H9 (cell line): Measurements from ENCODE around the gene PPARA. TPM values are rescaled to one million over a fixed set of nuclear protein-coding genes. Genes with fewer than 3 reads are reported as not detected.
A peak's percentile ranks its signal among the peaks of the same experiment; 100 is the strongest.

Experiments
- DNase-seq: peaks from one replicate; pipeline ENCODE4 v3.0.0-alpha.2; 2017
- H2AFZ ChIP-seq: one replicate; pipeline ENCODE4 v1.6.1; 2013; ENCODE audit warnings: mild to moderate bottlenecking, low read length, control low read depth, moderate library complexity
- H2AK5ac ChIP-seq: 2 replicates; pipeline ENCODE4 v1.6.1; 2013; ENCODE audit warnings: low read length, control low read depth, mixed read lengths; ENCODE audit not compliant: insufficient read length
- H2BK120ac ChIP-seq: one replicate; pipeline ENCODE4 v1.6.1; 2013; ENCODE audit warnings: low read depth, mild to moderate bottlenecking, low read length, control low read depth, inconsistent platforms; ENCODE audit not compliant: poor library complexity, severe bottlenecking
- H2BK12ac ChIP-seq: 2 replicates; pipeline ENCODE4 v1.6.1; 2013; ENCODE audit warnings: low read length, control low read depth, mixed read lengths, low read depth; ENCODE audit not compliant: insufficient read length
- H2BK15ac ChIP-seq: 2 replicates; pipeline ENCODE4 v1.6.1; 2013; ENCODE audit warnings: low read depth, low read length, control low read depth
- H2BK20ac ChIP-seq: one replicate; pipeline ENCODE4 v1.6.1; 2013; ENCODE audit warnings: low read depth, mild to moderate bottlenecking, low read length, control low read depth, inconsistent platforms; ENCODE audit not compliant: poor library complexity, severe bottlenecking
- H2BK5ac ChIP-seq: 2 replicates; pipeline ENCODE4 v1.6.1; 2013; ENCODE audit warnings: low read length, control low read depth, mixed read lengths; ENCODE audit not compliant: insufficient read length
- H3K14ac ChIP-seq: 2 replicates; pipeline ENCODE4 v1.6.1; 2013; ENCODE audit warnings: low read length, control low read depth; ENCODE audit not compliant: insufficient read depth
- H3K18ac ChIP-seq: 2 replicates; pipeline ENCODE4 v1.6.1; 2013; ENCODE audit warnings: low read depth, mild to moderate bottlenecking, mixed read lengths, low read length, control low read depth; ENCODE audit not compliant: insufficient read length
- H3K23ac ChIP-seq: 2 replicates; pipeline ENCODE4 v1.6.1; 2013; ENCODE audit warnings: low read length, control low read depth, mixed read lengths, low read depth; ENCODE audit not compliant: insufficient read length
- H3K23me2 ChIP-seq: 2 replicates; pipeline ENCODE4 v1.6.1; 2013; ENCODE audit warnings: low read depth, mild to moderate bottlenecking, mixed read lengths, low read length, control low read depth; ENCODE audit not compliant: insufficient read length, poor library complexity, severe bottlenecking
- H3K27ac ChIP-seq: 2 replicates; pipeline ENCODE4 v1.5.1; 2013; ENCODE audit warnings: low read length, control low read depth, mixed read lengths, low read depth; ENCODE audit not compliant: insufficient read length
- H3K27me3 ChIP-seq: 2 replicates; pipeline ENCODE4 v1.6.1; 2013; ENCODE audit warnings: low read length, control low read depth, inconsistent platforms; ENCODE audit not compliant: insufficient read depth
- H3K4ac ChIP-seq: 2 replicates; pipeline ENCODE4 v1.6.1; 2013; ENCODE audit warnings: low read depth, mild to moderate bottlenecking, control low read depth, inconsistent platforms, low read length, moderate library complexity
- H3K4me1 ChIP-seq: 2 replicates; pipeline ENCODE4 v1.6.1; 2013; ENCODE audit warnings: low read length, control low read depth, inconsistent platforms; ENCODE audit not compliant: insufficient read depth
- H3K4me2 ChIP-seq: 2 replicates; pipeline ENCODE4 v1.6.1; 2013; ENCODE audit warnings: low read length, control low read depth, mixed read lengths; ENCODE audit not compliant: insufficient read length, insufficient read depth
- H3K56ac ChIP-seq: 2 replicates; pipeline ENCODE4 v1.6.1; 2013; ENCODE audit warnings: low read depth, mild to moderate bottlenecking, mixed read lengths, low read length, control low read depth; ENCODE audit not compliant: insufficient read length
- H3K79me1 ChIP-seq: 2 replicates; pipeline ENCODE4 v1.6.1; 2013; ENCODE audit warnings: low read depth, mild to moderate bottlenecking, moderate library complexity, low read length, control low read depth, inconsistent platforms; ENCODE audit not compliant: insufficient read depth, poor library complexity, severe bottlenecking
- H3K79me2 ChIP-seq: 2 replicates; pipeline ENCODE4 v1.6.1; 2013; ENCODE audit warnings: low read length, control low read depth, inconsistent platforms; ENCODE audit not compliant: insufficient read depth
- H3K9ac ChIP-seq: 2 replicates; pipeline ENCODE4 v1.6.1; 2013; ENCODE audit warnings: low read length, control low read depth, mixed read lengths; ENCODE audit not compliant: insufficient read length; ENCODE audit errors: extremely low read depth
- H3K9me3 ChIP-seq: one replicate; pipeline ENCODE4 v1.6.1; 2013; ENCODE audit warnings: low read depth, low read length, inconsistent platforms; ENCODE audit not compliant: control insufficient read depth
- H3T11ph ChIP-seq: one replicate; pipeline ENCODE4 v1.6.1; 2013; ENCODE audit warnings: mild to moderate bottlenecking, low read length, control low read depth, inconsistent platforms
- H4K20me1 ChIP-seq: one replicate; pipeline ENCODE4 v1.6.1; 2013; ENCODE audit not compliant: control insufficient read depth, insufficient read length, insufficient read depth
- H4K5ac ChIP-seq: 2 replicates; pipeline ENCODE4 v1.6.1; 2013; ENCODE audit warnings: low read depth, mild to moderate bottlenecking, mixed read lengths, low read length, control low read depth; ENCODE audit not compliant: insufficient read length
- H4K8ac ChIP-seq: replicated peaks from 2 replicates; pipeline ENCODE4 v1.6.1; 2013; ENCODE audit warnings: low read length, control low read depth, mixed read lengths, low read depth; ENCODE audit not compliant: insufficient read length
- H4K91ac ChIP-seq: 2 replicates; pipeline ENCODE4 v1.6.1; 2013; ENCODE audit warnings: low read depth, mild to moderate bottlenecking, moderate library complexity, mixed read lengths, low read length, control low read depth; ENCODE audit not compliant: insufficient read length
- H3K27ac Mint-ChIP-seq, 3 experiments: 2 replicates in 2 of 3; 3 replicates in 1 of 3; pipeline ENCODE4 v1.8.0; 2020 to 2021; ENCODE audit warnings: mixed read lengths in 3 of 3, mild to moderate bottlenecking in 1 of 3, moderate library complexity in 1 of 3
- H3K27me3 Mint-ChIP-seq: 2 replicates; pipeline ENCODE4 v1.8.0; 2021; ENCODE audit warnings: low read depth, mild to moderate bottlenecking, moderate library complexity, mixed read lengths
- H3K36me3 Mint-ChIP-seq, 3 experiments: 2 replicates in 2 of 3; 3 replicates in 1 of 3; pipeline ENCODE4 v1.8.0; 2020 to 2021; ENCODE audit warnings: low read depth in 3 of 3, mixed read lengths in 3 of 3; ENCODE audit not compliant: insufficient read depth in 1 of 3
- H3K4me1 Mint-ChIP-seq, 2 experiments: 2 replicates each; pipeline ENCODE4 v1.8.0; 2020; ENCODE audit warnings: mixed read lengths in 2 of 2
- H3K4me3 Mint-ChIP-seq, 2 experiments: 2 replicates in 1 of 2; 3 replicates in 1 of 2; pipeline ENCODE4 v1.8.0; 2020 to 2021; ENCODE audit warnings: mild to moderate bottlenecking in 2 of 2, mixed read lengths in 2 of 2, moderate library complexity in 1 of 2
- H3K9me3 Mint-ChIP-seq, 2 experiments: 2 replicates in 1 of 2; 3 replicates in 1 of 2; pipeline ENCODE4 v1.8.0; 2020; ENCODE audit warnings: mild to moderate bottlenecking in 2 of 2, mixed read lengths in 2 of 2, moderate library complexity in 1 of 2
- WGBS: extraction: QIAGEN DNeasy Blood & Tissue Kit; methylation state at CpG from one replicate; pipeline ENCODE4 v1.1.7; 2013; ENCODE audit warnings: missing lambda C conversion rate, low lambda C conversion rate, mixed read lengths; ENCODE audit not compliant: insufficient read length; ENCODE audit errors: extremely low coverage; 5-methylcytosine and 5-hydroxymethylcytosine counted together
- total RNA-seq: library from RNA; stranded (reverse); gene quantifications from 2 replicates; pipeline ENCODE4 v1.2.1, GENCODE V29; 2021
- TF ChIP-seq, protein P1 (sequence below): fragments of 200-600 bp; sonication (generic); conservative IDR thresholded peaks from 3 replicates; pipeline ENCODE4 v1.8.0; 2021; ENCODE audit warnings: antibody characterized with exemption, mild to moderate bottlenecking

PPARA gene
- total RNA-seq, 1 experiment from 2014 or later = 7.3 TPM

DNA sequence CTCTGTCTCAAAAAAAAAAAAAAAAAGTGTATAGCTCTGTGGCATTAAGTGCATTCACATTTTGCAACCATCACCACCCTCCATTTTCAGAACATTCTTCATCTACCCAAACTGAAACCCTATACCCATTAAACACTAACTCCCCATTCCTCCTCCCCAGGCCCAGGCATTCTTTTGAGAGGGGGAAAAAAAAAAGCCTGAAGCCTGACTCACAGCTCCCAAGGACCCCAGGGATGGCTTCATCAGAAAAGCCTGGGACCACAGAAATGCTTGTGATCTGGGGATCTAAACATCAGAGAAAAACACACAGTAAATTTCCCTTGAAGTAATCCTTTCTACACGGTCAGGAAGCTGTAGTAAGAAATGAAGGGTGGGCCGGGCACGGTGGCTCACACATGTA, 135.7 kb downstream of the PPARA start:
- Histone ChIP-seq H2BK120ac (no peak overlapping the region), H3K23me2 (no peaks in the 10 kb centered on the region), H2BK20ac (no peak overlapping the region), H3K9me3 (no peaks in the 10 kb centered on the region), H4K5ac (no peak overlapping the region), H4K91ac (no peak overlapping the region), H3K79me2 (no peaks in the 10 kb centered on the region), H2AK5ac (no peak overlapping the region), H2AFZ (no peak overlapping the region), H2BK15ac (no peak overlapping the region), H3K23ac (no peak overlapping the region), H3K27ac (no peak overlapping the region), H3T11ph (no peak overlapping the region), H3K4me2 (no peak overlapping the region), H3K9ac (no peak overlapping the region), H3K4ac (no peak overlapping the region), H3K27me3 (no peaks in the 10 kb centered on the region), H4K20me1 (no peaks in the 10 kb centered on the region), H2BK5ac (no peak overlapping the region), H3K79me1 (no peaks in the 10 kb centered on the region), H3K4me1 (no peaks in the 10 kb centered on the region), H3K14ac (no peak overlapping the region), H3K56ac (no peak overlapping the region), H3K18ac (no peak overlapping the region), H4K8ac (no peak overlapping the region), H2BK12ac (no peak overlapping the region)
- WGBS = no CpG with 5 or more reads among the region's 3 CpGs
- Mint-ChIP-seq H3K9me3 (no peaks in the 10 kb centered on the region), H3K4me3 (no peak overlapping the region), H3K27ac (peak overlapping the region in 1 of 3 experiments; percentile 72; a peak in 1 of 7 replicates), H3K36me3 (peaks cover 13 to 44% (median 37%) of the 10 kb centered on the region in 3 experiments; a peak in 6 of 7 replicates), H3K27me3 (no peaks in the 10 kb centered on the region; the same call in 1 of the 2 replicates), H3K4me1 (no peaks in the 10 kb centered on the region)
- TF ChIP-seq, protein P1, sequence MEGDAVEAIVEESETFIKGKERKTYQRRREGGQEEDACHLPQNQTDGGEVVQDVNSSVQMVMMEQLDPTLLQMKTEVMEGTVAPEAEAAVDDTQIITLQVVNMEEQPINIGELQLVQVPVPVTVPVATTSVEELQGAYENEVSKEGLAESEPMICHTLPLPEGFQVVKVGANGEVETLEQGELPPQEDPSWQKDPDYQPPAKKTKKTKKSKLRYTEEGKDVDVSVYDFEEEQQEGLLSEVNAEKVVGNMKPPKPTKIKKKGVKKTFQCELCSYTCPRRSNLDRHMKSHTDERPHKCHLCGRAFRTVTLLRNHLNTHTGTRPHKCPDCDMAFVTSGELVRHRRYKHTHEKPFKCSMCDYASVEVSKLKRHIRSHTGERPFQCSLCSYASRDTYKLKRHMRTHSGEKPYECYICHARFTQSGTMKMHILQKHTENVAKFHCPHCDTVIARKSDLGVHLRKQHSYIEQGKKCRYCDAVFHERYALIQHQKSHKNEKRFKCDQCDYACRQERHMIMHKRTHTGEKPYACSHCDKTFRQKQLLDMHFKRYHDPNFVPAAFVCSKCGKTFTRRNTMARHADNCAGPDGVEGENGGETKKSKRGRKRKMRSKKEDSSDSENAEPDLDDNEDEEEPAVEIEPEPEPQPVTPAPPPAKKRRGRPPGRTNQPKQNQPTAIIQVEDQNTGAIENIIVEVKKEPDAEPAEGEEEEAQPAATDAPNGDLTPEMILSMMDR = no peak
- no peak for DNase-seq
